Measurements from ENCODE around the gene GOLGA6B. TPM values are rescaled to one million over a fixed set of nuclear protein-coding genes. Genes with fewer than 3 reads are reported as not detected.

Gene GOLGA6B
- total RNA-seq, 5 donors from 2014 or later (not counting 1 experiment from before 2014, with no cell fraction given): 0.47 TPM; not detected in 4

Other genes starting within 250 kb of the GOLGA6B start
- gene ARIH1, start 180.4 kb upstream of the GOLGA6B start, total RNA-seq: 100 to 1,000 TPM; 163 to 207 (median 178) TPM
- gene HIGD2B, start 31.5 kb downstream of the GOLGA6B start, total RNA-seq: under 1 TPM in 2 of 5 donors, not detected in 3; 0.33 to 0.45 TPM
- 10 to 100 TPM; 16.1 to 19.7 (median 16.6) TPM for gene BBS4, start 31.5 kb downstream of the GOLGA6B start, total RNA-seq
- 100 to 1,000 TPM in 3 of 5 donors, 10 to 100 TPM in 2; 97.0 to 106 (median 102) TPM for gene ADPGK, start 129.1 kb downstream of the GOLGA6B start, total RNA-seq